A549 (cell line): Measurements from ENCODE around the gene NME5. TPM values are rescaled to one million over a fixed set of nuclear protein-coding genes. Genes with fewer than 3 reads are reported as not detected.

ENCODE experiments used
- ATAC-seq, 2 experiments: fragments of 200-7000 bp in 1 of 2; fragments of >200 bp in 1 of 2; cut with Nextera tagmentation in 1 of 2; cut with Tn5 transposase in 1 of 2; 3 replicates each; pipeline versions ENCODE4 v1.8.0 to v1.9.1; 2018 to 2020; ENCODE audit warnings: mild to moderate bottlenecking in 1 of 2, moderate library complexity in 1 of 2
- CTCF ChIA-PET: fragments of 300-600 bp; sonication (Branson Sonifier 250); formaldehyde crosslinking; extraction: SDS; loops from one replicate; lab custom pipeline; 2021; ENCODE audit warnings: antibody characterized with exemption, inconsistent platforms; lab: Yijun Ruan, JAX
- POLR2A ChIA-PET: fragments of 350-600 bp; formaldehyde crosslinking; extraction: SDS; loops from one replicate; lab custom pipeline; 2021; ENCODE audit warnings: antibody characterized with exemption, inconsistent platforms; lab: Yijun Ruan, JAX
- DNase-seq, 2 experiments: peaks; one replicate each; pipeline versions ENCODE4 v3.0.0 to v3.0.0-alpha.2; 2011 to 2016; ENCODE audit warnings: low read depth in 1 of 2, low spot score in 1 of 2
- FAIRE-seq: peaks from 2 replicates; lab custom pipeline; 2011; peaks lifted over from hg19 to GRCh38; lab: Jason Lieb, UNC
- H3K27ac ChIP-seq, 2 experiments: fragments of >200 bp; sonication (Bioruptor Twin); formaldehyde crosslinking; 3 replicates each; pipeline ENCODE4 v1.5.1; 2016 to 2017
- H3K4me1 ChIP-seq: fragments of >200 bp; sonication (Bioruptor Twin); formaldehyde crosslinking; 3 replicates; pipeline ENCODE4 v1.6.1; 2016
- H3K4me2 ChIP-seq: fragments of >200 bp; sonication (Bioruptor Twin); formaldehyde crosslinking; 3 replicates; pipeline ENCODE4 v1.6.1; 2016
- H3K4me3 ChIP-seq: fragments of >200 bp; sonication (Bioruptor Twin); formaldehyde crosslinking; 3 replicates; pipeline ENCODE4 v1.5.1; 2016
- H3K9me3 ChIP-seq: fragments of >200 bp; sonication (Bioruptor Twin); formaldehyde crosslinking; 3 replicates; pipeline ENCODE4 v1.6.1; 2016
- BHLHE40 ChIP-seq: IDR thresholded peaks from 2 replicates; pipeline ENCODE4 v1.6.1; 2012; ENCODE audit warnings: low read depth, low read length, inconsistent platforms
- CBX2 ChIP-seq: fragments of 200-600 bp; sonication (generic); IDR thresholded peaks from 2 replicates; pipeline ENCODE4 v1.6.1; 2016; ENCODE audit warnings: low read depth, mild to moderate bottlenecking, borderline replicate concordance
- CHD2 ChIP-seq: fragments of 150-350 bp; IDR thresholded peaks from 2 replicates; pipeline ENCODE4 v1.6.1; 2014; ENCODE audit warnings: low read length; ENCODE audit not compliant: partially characterized antibody
- EHF ChIP-seq: fragments of 250-450 bp; sonication (Bioruptor Pico); IDR thresholded peaks from 2 replicates; pipeline ENCODE4 v1.5.0; 2020; ENCODE audit warnings: mild to moderate bottlenecking
- EHMT2 ChIP-seq: fragments of 200-600 bp; sonication (generic); IDR thresholded peaks from 2 replicates; pipeline ENCODE4 v1.6.1; 2016; ENCODE audit warnings: antibody characterized with exemption, low read depth, mild to moderate bottlenecking, moderate library complexity
- FOSL2 ChIP-seq, 2 experiments: fragments of 450-650 bp in 1 of 2; fragments of >200 bp in 1 of 2; sonication (Bioruptor Twin) in 1 of 2; formaldehyde crosslinking; IDR thresholded peaks; 2 replicates each; pipeline versions ENCODE4 v1.5.0 to v1.6.1; 2016 to 2020; ENCODE audit warnings: mild to moderate bottlenecking in 1 of 2, moderate library complexity in 1 of 2
- FOXS1 ChIP-seq: fragments of 250-450 bp; sonication (Bioruptor Pico); IDR thresholded peaks from 2 replicates; pipeline ENCODE4 v1.5.0; 2020; ENCODE audit warnings: mild to moderate bottlenecking, moderate library complexity
- HEYL ChIP-seq: fragments of 250-450 bp; sonication (Bioruptor Pico); IDR thresholded peaks from 2 replicates; pipeline ENCODE4 v1.8.0; 2021; ENCODE audit warnings: mild to moderate bottlenecking, moderate library complexity
- JUN ChIP-seq, 2 experiments: fragments of >200 bp; sonication (Bioruptor Twin); formaldehyde crosslinking; IDR thresholded peaks; 2 replicates in 1 of 2; 3 replicates in 1 of 2; pipeline ENCODE4 v1.6.1; 2016 to 2017
- KDM1A ChIP-seq: fragments of 200-600 bp; sonication (generic); IDR thresholded peaks from 2 replicates; pipeline ENCODE4 v1.6.1; 2016; ENCODE audit warnings: low read depth, mild to moderate bottlenecking
- KDM5A ChIP-seq: fragments of 200-600 bp; sonication (generic); IDR thresholded peaks from 2 replicates; pipeline ENCODE4 v1.6.1; 2016; ENCODE audit warnings: antibody characterized with exemption, mild to moderate bottlenecking
- MYC ChIP-seq: IDR thresholded peaks from 2 replicates; pipeline ENCODE4 v1.6.1; 2012; ENCODE audit warnings: mild to moderate bottlenecking, inconsistent platforms, low read length, improper control_type of control experiment, borderline replicate concordance
- NFE2L2 ChIP-seq: fragments of 150-350 bp; conservative IDR thresholded peaks from 2 replicates; pipeline ENCODE4 v1.6.1; 2014; ENCODE audit warnings: low read length
- NR3C1 ChIP-seq: fragments of >200 bp; sonication (Bioruptor Twin); formaldehyde crosslinking; IDR thresholded peaks from 3 replicates; pipeline ENCODE4 v1.6.1; 2017
- RARB ChIP-seq: fragments of 250-450 bp; sonication (Bioruptor Pico); IDR thresholded peaks from 2 replicates; pipeline ENCODE4 v1.8.0; 2021; ENCODE audit warnings: mild to moderate bottlenecking, moderate library complexity
- SREBF2 ChIP-seq: fragments of 450-650 bp; IDR thresholded peaks from 2 replicates; pipeline ENCODE4 v1.6.1; 2014; ENCODE audit warnings: mild to moderate bottlenecking, moderate library complexity
- ZFP36 ChIP-seq: fragments of 450-650 bp; IDR thresholded peaks from 2 replicates; pipeline ENCODE4 v1.6.1; 2014; ENCODE audit warnings: borderline replicate concordance; ENCODE audit not compliant: partially characterized antibody
- WGBS: methylation state at CpG from one replicate; pipeline ENCODE4 v1.1.6; 2017; ENCODE audit errors: missing lambda C conversion rate; 5-methylcytosine and 5-hydroxymethylcytosine counted together
- polyA plus RNA-seq, 4 experiments: library from polyadenylated mRNA; depleted of rRNA in 3 of 4; stranded (reverse); fragments of >200 nt; fragmentation: RNase III in 1 of 4; extraction: RNeasy Plus Mini Kit Qiagen cat#74134 plus additional on column Dnase treatment in 1 of 4; gene quantifications; 2 replicates in 3 of 4; 3 replicates in 1 of 4; pipeline ENCODE4 v1.2.3, GENCODE V29; 2011 to 2017
- TF ChIP-seq, protein P1 (sequence below): fragments of 250-450 bp; sonication (Bioruptor Pico); IDR thresholded peaks from 2 replicates; pipeline ENCODE4 v1.5.0; 2020; ENCODE audit warnings: low read depth, mild to moderate bottlenecking, moderate library complexity
- TF ChIP-seq, protein P2 (sequence below): fragments of 250-450 bp; sonication (Bioruptor Pico); IDR thresholded peaks from 2 replicates; pipeline ENCODE4 v1.5.0; 2021; ENCODE audit warnings: mild to moderate bottlenecking, moderate library complexity, borderline replicate concordance
- TF ChIP-seq, protein P3 (sequence below): IDR thresholded peaks from 2 replicates; pipeline ENCODE4 v1.6.1; 2012
- TF ChIP-seq, protein P4 (sequence below): IDR thresholded peaks from 2 replicates; pipeline ENCODE4 v1.6.1; 2012; ENCODE audit warnings: low read depth, borderline replicate concordance
- TF ChIP-seq, protein P5 (sequence below): fragments of >200 bp; sonication (Bioruptor Twin); formaldehyde crosslinking; IDR thresholded peaks from 3 replicates; pipeline ENCODE4 v1.5.1; 2016
- TF ChIP-seq, protein P6 (sequence below): IDR thresholded peaks from 2 replicates; pipeline ENCODE4 v1.6.1; 2012

The NME5 gene
- polyA plus RNA-seq, 2 of the 4 experiments (the other 2 are of a cell fraction) = not detected

DNA sequence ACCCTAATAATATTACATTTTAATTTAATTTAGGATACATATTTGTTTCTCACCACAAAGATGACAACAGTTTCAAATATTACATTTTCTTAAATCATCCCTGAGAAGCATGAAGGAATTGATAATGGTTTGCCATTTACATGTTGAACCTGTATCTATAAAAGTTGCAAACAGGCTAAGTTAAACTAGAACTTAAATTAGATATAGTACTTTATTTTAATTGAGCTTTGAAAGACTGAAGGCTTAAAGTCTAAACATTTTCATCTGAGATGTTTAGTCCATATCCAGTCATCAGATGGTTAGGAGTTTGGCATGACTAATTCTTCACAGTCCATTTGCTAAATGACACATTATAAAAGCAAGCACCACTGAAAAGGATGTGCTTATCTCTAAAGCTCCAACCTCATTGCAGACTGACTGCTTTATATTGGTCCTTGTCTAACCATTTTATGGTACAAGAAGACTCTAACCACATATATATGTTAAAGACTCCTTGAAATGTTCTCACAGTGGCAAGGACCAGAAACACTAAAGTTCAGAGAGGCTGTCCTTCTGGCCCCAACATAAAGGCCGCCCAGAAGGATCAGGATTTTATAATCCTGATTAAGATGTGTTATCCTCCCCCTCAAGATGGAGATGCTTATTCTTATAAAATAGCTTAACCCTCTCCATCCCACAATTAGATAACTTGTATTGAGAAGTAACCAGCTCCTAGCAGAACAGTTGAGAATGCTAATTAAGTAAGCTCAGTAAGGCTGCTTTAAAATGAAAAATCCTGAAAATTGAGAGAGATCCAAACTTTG lies 29.6 kb downstream of the NME5 start (continued):
- no peak for TF ChIP-seq FOXS1 (CRISPR knock-in tag)
- TF ChIP-seq RARB = no peak
- no peak for TF ChIP-seq NR3C1
- TF ChIP-seq, protein P1, sequence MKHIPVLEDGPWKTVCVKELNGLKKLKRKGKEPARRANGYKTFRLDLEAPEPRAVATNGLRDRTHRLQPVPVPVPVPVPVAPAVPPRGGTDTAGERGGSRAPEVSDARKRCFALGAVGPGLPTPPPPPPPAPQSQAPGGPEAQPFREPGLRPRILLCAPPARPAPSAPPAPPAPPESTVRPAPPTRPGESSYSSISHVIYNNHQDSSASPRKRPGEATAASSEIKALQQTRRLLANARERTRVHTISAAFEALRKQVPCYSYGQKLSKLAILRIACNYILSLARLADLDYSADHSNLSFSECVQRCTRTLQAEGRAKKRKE (CRISPR knock-in tag) = no peak
- TF ChIP-seq, protein P2, sequence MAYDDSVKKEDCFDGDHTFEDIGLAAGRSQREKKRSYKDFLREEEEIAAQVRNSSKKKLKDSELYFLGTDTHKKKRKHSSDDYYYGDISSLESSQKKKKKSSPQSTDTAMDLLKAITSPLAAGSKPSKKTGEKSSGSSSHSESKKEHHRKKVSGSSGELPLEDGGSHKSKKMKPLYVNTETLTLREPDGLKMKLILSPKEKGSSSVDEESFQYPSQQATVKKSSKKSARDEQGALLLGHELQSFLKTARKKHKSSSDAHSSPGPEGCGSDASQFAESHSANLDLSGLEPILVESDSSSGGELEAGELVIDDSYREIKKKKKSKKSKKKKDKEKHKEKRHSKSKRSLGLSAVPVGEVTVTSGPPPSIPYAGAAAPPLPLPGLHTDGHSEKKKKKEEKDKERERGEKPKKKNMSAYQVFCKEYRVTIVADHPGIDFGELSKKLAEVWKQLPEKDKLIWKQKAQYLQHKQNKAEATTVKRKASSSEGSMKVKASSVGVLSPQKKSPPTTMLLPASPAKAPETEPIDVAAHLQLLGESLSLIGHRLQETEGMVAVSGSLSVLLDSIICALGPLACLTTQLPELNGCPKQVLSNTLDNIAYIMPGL (CRISPR knock-in tag) = no peak

DNA sequence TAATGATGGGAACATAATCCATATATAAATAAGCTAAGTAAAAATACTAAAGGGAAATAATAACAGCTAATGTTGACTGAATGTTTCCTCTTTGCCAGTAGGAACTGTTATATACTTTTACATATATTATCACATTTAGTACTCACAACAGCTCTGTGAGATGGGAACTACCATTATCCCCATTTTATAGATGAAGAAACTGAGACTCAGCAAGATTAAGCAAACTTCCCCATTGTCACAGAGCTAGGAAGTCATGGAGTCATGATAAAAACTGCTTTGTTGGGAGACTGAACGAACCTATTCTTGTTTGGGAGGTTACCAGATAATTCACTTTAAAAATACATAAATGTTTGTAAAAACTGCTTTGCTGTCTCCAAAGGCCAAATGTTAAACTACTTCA lies 32.0 kb downstream of the NME5 start:
- ATAC-seq = no peak
- DNase-seq = no peak
- 40% methylated on average over 1 of the region's 1 CpG for WGBS
- TF ChIP-seq HEYL (CRISPR knock-in tag) (no peak), EHMT2 (no peak), JUN (IDR thresholded peaks at IDR 0.05) (no peak), MYC (no peak), NFE2L2 (no peak), KDM1A (no peak)
- TF ChIP-seq, protein P1 (CRISPR knock-in tag) = no peak
- FAIRE-seq = no peak
- ChIA-PET CTCF (interaction anchor here (1.1 kb wide), 1 partner anchor 26 kb away, joined by 6 read pairs; no protein-coding TSS in a partner anchor), POLR2A (no interaction called here)
- no peak overlapping the region for H3K4me3 ChIP-seq
- H3K9me3 ChIP-seq = no peaks in the 10 kb centered on the region
- H3K4me2 ChIP-seq = no peak overlapping the region
- H3K27ac ChIP-seq = no peak overlapping the region
- H3K4me1 ChIP-seq = no peaks in the 10 kb centered on the region

DNA sequence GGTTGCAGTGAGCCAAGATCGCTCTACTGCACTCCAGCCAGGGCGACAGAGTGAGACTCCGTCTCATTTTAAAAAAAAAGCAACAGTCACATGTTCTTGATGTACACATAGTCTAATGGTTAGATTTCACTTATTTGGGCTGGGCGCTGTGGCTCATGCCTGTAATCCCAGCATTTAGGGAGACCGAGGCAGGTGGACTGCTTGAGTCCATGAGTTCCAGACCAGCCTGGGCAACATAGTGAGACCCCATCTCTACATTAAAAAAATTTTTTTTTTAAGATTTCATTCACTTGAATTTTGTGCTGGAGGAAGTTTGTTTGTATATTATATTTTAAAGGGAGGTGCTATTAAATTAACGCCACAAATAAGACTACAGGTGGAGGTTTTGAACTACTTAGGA lies 33.5 kb downstream of the NME5 start:
- no peaks in the 10 kb centered on the region for H3K9me3 ChIP-seq
- ChIA-PET POLR2A (no interaction called here), CTCF (no interaction called here)
- WGBS = 75% methylated on average over 6 of the region's 6 CpGs
- DNase-seq (no peak), ATAC-seq (no peak), FAIRE-seq (no peak)
- H3K4me1 ChIP-seq = no peaks in the 10 kb centered on the region
- no peak overlapping the region for H3K27ac ChIP-seq
- H3K4me2 ChIP-seq = no peak overlapping the region
- no peak overlapping the region for H3K4me3 ChIP-seq
- TF ChIP-seq SREBF2 (no peak), CBX2 (no peak), NR3C1 (no peak), EHF (CRISPR knock-in tag) (no peak), ZFP36 (no peak), BHLHE40 (no peak), CHD2 (no peak), KDM5A (no peak), FOSL2 (IDR thresholded peaks at IDR 0.05) (no peak), FOSL2 (CRISPR knock-in tag; IDR thresholded peaks at IDR 0.05) (no peak), HEYL (CRISPR knock-in tag) (no peak)
- TF ChIP-seq, protein P3, sequence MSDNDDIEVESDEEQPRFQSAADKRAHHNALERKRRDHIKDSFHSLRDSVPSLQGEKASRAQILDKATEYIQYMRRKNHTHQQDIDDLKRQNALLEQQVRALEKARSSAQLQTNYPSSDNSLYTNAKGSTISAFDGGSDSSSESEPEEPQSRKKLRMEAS = no peak
- TF ChIP-seq, protein P2 (CRISPR knock-in tag) = no peak
- TF ChIP-seq, protein P4, sequence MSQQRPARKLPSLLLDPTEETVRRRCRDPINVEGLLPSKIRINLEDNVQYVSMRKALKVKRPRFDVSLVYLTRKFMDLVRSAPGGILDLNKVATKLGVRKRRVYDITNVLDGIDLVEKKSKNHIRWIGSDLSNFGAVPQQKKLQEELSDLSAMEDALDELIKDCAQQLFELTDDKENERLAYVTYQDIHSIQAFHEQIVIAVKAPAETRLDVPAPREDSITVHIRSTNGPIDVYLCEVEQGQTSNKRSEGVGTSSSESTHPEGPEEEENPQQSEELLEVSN = no peak
- TF ChIP-seq, protein P5, sequence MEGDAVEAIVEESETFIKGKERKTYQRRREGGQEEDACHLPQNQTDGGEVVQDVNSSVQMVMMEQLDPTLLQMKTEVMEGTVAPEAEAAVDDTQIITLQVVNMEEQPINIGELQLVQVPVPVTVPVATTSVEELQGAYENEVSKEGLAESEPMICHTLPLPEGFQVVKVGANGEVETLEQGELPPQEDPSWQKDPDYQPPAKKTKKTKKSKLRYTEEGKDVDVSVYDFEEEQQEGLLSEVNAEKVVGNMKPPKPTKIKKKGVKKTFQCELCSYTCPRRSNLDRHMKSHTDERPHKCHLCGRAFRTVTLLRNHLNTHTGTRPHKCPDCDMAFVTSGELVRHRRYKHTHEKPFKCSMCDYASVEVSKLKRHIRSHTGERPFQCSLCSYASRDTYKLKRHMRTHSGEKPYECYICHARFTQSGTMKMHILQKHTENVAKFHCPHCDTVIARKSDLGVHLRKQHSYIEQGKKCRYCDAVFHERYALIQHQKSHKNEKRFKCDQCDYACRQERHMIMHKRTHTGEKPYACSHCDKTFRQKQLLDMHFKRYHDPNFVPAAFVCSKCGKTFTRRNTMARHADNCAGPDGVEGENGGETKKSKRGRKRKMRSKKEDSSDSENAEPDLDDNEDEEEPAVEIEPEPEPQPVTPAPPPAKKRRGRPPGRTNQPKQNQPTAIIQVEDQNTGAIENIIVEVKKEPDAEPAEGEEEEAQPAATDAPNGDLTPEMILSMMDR = no peak
- TF ChIP-seq, protein P6, sequence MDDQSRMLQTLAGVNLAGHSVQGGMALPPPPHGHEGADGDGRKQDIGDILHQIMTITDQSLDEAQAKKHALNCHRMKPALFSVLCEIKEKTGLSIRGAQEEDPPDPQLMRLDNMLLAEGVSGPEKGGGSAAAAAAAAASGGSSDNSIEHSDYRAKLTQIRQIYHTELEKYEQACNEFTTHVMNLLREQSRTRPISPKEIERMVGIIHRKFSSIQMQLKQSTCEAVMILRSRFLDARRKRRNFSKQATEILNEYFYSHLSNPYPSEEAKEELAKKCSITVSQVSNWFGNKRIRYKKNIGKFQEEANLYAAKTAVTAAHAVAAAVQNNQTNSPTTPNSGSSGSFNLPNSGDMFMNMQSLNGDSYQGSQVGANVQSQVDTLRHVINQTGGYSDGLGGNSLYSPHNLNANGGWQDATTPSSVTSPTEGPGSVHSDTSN = no peak
